ENCODE measurements around the gene IGSF22.

Gene IGSF22

DNA sequence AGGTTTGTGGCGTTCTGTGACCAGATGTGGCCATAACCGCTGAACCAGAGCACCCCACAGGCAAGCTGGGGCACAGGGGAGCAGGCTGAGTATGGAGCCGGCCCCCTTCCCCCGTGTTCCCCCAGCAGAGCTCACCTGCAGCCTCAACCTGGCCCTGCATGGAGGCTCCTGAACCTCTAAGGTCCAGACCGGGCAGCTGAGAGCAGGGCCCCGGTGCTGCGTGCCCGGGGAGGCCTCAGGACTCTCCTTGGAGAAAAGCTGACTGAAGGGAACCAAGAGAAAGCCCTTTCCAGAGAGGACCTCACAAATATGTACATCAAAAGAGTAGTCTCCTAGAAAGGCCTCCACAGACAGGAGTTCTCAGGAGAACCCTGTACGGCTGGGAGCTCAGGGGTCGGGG is 17.4 kb upstream of the IGSF22 start:
- no peak overlapping the region for H3K4me3 ChIP-seq (ENCODE audit: low read length)
- H3K9ac ChIP-seq (ENCODE audit: low read length) = no peak overlapping the region
- H4K20me1 ChIP-seq (ENCODE audit: insufficient read depth, low read length) = no peaks in the 10 kb centered on the region
- H3K79me2 ChIP-seq (ENCODE audit: low read length) = no peaks in the 10 kb centered on the region
- H3K36me3 ChIP-seq (replicated peaks; ENCODE audit: insufficient read depth, low read length) = no peaks in the 10 kb centered on the region
- no peaks in the 10 kb centered on the region for H3K9me2 ChIP-seq (replicated peaks; ENCODE audit: insufficient read depth, low read length)
- no peaks in the 10 kb centered on the region for H3K4me1 ChIP-seq (ENCODE audit: low read length)
- no peak overlapping the region for H2AFZ ChIP-seq (ENCODE audit: low read length)
- TF ChIP-seq, protein P1, sequence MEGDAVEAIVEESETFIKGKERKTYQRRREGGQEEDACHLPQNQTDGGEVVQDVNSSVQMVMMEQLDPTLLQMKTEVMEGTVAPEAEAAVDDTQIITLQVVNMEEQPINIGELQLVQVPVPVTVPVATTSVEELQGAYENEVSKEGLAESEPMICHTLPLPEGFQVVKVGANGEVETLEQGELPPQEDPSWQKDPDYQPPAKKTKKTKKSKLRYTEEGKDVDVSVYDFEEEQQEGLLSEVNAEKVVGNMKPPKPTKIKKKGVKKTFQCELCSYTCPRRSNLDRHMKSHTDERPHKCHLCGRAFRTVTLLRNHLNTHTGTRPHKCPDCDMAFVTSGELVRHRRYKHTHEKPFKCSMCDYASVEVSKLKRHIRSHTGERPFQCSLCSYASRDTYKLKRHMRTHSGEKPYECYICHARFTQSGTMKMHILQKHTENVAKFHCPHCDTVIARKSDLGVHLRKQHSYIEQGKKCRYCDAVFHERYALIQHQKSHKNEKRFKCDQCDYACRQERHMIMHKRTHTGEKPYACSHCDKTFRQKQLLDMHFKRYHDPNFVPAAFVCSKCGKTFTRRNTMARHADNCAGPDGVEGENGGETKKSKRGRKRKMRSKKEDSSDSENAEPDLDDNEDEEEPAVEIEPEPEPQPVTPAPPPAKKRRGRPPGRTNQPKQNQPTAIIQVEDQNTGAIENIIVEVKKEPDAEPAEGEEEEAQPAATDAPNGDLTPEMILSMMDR (IDR thresholded peaks at IDR 0.05; ENCODE audit: low read length) = no peak
- TF ChIP-seq EZH2phosphoT487 (IDR thresholded peaks at IDR 0.05; ENCODE audit: low read length) (no peak), EZH2 (optimal IDR thresholded peaks at IDR 0.05; ENCODE audit: low read depth, low read length) (no peak)
- no peak overlapping the region for H3K27ac ChIP-seq (ENCODE audit: low read length)
- H3K27me3 ChIP-seq (replicated peaks; ENCODE audit: insufficient read depth, low read length) = no peaks in the 10 kb centered on the region
- H3F3A ChIP-seq (ENCODE audit: insufficient read depth, low read length) = no peaks in the 10 kb centered on the region
- no peak overlapping the region for H3K4me2 ChIP-seq (ENCODE audit: low read depth, low read length)
- DNase-seq = no peak
- H3K9me3 ChIP-seq (replicated peaks; ENCODE audit: insufficient read depth, low read length) = no peaks in the 10 kb centered on the region

DNA sequence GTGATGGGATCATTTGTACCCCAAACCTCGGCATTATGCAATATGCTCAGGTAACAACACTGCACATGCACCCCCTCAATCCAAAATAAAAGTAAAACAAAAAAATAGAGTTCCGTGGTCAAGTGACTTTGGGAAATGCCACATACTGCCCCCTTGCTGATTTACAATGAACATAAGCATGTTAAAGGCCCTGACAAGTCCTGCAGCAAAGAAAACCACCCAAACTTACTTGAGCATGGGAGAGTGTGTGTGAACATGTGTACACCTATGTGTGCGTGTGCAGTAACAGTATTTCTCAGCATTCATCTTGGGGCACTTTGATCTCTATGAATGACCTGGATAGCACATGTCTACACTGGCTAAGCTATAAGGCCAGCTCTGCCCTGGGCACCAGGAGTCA is 15.8 kb upstream of the IGSF22 start:
- H2AFZ ChIP-seq (ENCODE audit: low read length) = no peak overlapping the region
- no peaks in the 10 kb centered on the region for H3K79me2 ChIP-seq (ENCODE audit: low read length)
- no peaks in the 10 kb centered on the region for H3K9me2 ChIP-seq (replicated peaks; ENCODE audit: insufficient read depth, low read length)
- H3K4me1 ChIP-seq (ENCODE audit: low read length) = peaks cover 8% of the 10 kb centered on the region; the same call in 1 of the 2 replicates
- H3K27me3 ChIP-seq (replicated peaks; ENCODE audit: insufficient read depth, low read length) = no peaks in the 10 kb centered on the region
- H3K9me3 ChIP-seq (replicated peaks; ENCODE audit: insufficient read depth, low read length) = no peaks in the 10 kb centered on the region
- H3K9ac ChIP-seq (ENCODE audit: low read length) = no peak overlapping the region
- no peak overlapping the region for H3K4me3 ChIP-seq (ENCODE audit: low read length)
- no peaks in the 10 kb centered on the region for H3F3A ChIP-seq (ENCODE audit: insufficient read depth, low read length)
- no peaks in the 10 kb centered on the region for H4K20me1 ChIP-seq (ENCODE audit: insufficient read depth, low read length)
- DNase-seq = no peak
- H3K36me3 ChIP-seq (replicated peaks; ENCODE audit: insufficient read depth, low read length) = no peaks in the 10 kb centered on the region
- no peak overlapping the region for H3K27ac ChIP-seq (ENCODE audit: low read length)
- H3K4me2 ChIP-seq (ENCODE audit: low read depth, low read length) = no peak overlapping the region
- TF ChIP-seq, protein P1 (IDR thresholded peaks at IDR 0.05; ENCODE audit: low read length) = peak; percentile 14; the same call in 1 of the 2 replicates
- TF ChIP-seq EZH2phosphoT487 (IDR thresholded peaks at IDR 0.05; ENCODE audit: low read length) (no peak), EZH2 (optimal IDR thresholded peaks at IDR 0.05; ENCODE audit: low read depth, low read length) (no peak)

DNA sequence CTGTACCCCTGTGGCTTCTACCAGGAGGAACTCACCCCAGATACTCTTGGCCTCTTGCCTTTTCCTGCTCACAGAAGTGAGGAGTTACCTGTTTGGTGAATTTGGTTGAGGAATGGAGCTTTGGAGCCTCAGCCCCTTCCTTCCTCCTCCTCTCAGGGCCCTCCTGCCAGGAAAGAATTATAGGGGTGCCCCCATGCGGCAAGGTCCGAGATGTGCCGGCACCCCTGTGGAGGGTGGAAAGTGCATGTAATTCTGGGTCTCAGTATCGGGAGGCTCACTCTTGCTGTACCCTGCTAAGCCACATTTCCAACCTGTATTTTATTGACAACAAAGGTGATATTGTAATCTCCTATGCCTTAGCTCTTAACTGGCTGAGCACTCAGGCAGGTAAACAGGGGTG is 13.7 kb upstream of the IGSF22 start:
- Histone ChIP-seq H3K79me2 (ENCODE audit: low read length) (no peaks in the 10 kb centered on the region), H3F3A (ENCODE audit: insufficient read depth, low read length) (no peaks in the 10 kb centered on the region), H3K4me3 (ENCODE audit: low read length) (no peak overlapping the region), H3K36me3 (replicated peaks; ENCODE audit: insufficient read depth, low read length) (no peaks in the 10 kb centered on the region), H3K4me1 (ENCODE audit: low read length) (peaks cover 8% of the 10 kb centered on the region; the same call in 1 of the 2 replicates), H3K9ac (ENCODE audit: low read length) (no peak overlapping the region), H3K9me2 (replicated peaks; ENCODE audit: insufficient read depth, low read length) (no peaks in the 10 kb centered on the region), H3K27me3 (replicated peaks; ENCODE audit: insufficient read depth, low read length) (no peaks in the 10 kb centered on the region), H2AFZ (ENCODE audit: low read length) (no peak overlapping the region), H3K27ac (ENCODE audit: low read length) (no peak overlapping the region), H3K4me2 (ENCODE audit: low read depth, low read length) (no peak overlapping the region), H3K9me3 (replicated peaks; ENCODE audit: insufficient read depth, low read length) (no peaks in the 10 kb centered on the region), H4K20me1 (ENCODE audit: insufficient read depth, low read length) (no peaks in the 10 kb centered on the region)
- TF ChIP-seq EZH2phosphoT487 (IDR thresholded peaks at IDR 0.05; ENCODE audit: low read length) = no peak
- TF ChIP-seq, protein P1 (IDR thresholded peaks at IDR 0.05; ENCODE audit: low read length) = no peak
- no peak for TF ChIP-seq EZH2 (optimal IDR thresholded peaks at IDR 0.05; ENCODE audit: low read depth, low read length)
- DNase-seq = no peak
